ENCODE results near the gene PKNOX2. TPM values are rescaled to one million over a fixed set of nuclear protein-coding genes. Genes with fewer than 3 reads are reported as not detected.

The PKNOX2 gene
- total RNA-seq, 4 donors from 2014 or later, result 0.51 to 4.3 (median 2.3) TPM

DNA sequence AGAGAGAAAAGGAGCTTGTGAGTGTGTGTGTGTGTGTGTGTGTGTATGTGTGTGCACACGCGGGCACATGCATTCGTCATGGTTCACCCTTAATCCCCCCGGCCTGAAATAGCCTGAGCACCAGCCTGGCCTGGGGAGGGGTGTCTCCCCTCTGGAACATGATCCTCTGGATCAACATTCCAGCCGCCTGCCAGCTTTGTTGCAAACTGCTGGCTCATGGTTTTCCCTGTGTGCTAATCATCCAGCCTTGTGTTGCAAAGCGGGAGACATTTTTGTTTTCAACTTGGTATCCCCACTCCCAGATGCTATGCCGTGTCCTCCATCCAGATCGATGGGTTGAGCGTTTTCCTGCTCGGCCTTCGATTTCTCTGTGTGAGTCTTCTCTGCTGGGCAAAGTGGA is 237.2 kb downstream of the PKNOX2 start:
- TF ChIP-seq, protein P1, sequence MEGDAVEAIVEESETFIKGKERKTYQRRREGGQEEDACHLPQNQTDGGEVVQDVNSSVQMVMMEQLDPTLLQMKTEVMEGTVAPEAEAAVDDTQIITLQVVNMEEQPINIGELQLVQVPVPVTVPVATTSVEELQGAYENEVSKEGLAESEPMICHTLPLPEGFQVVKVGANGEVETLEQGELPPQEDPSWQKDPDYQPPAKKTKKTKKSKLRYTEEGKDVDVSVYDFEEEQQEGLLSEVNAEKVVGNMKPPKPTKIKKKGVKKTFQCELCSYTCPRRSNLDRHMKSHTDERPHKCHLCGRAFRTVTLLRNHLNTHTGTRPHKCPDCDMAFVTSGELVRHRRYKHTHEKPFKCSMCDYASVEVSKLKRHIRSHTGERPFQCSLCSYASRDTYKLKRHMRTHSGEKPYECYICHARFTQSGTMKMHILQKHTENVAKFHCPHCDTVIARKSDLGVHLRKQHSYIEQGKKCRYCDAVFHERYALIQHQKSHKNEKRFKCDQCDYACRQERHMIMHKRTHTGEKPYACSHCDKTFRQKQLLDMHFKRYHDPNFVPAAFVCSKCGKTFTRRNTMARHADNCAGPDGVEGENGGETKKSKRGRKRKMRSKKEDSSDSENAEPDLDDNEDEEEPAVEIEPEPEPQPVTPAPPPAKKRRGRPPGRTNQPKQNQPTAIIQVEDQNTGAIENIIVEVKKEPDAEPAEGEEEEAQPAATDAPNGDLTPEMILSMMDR (IDR thresholded peaks at IDR 0.05; ENCODE audit: low read depth), result no peak

DNA sequence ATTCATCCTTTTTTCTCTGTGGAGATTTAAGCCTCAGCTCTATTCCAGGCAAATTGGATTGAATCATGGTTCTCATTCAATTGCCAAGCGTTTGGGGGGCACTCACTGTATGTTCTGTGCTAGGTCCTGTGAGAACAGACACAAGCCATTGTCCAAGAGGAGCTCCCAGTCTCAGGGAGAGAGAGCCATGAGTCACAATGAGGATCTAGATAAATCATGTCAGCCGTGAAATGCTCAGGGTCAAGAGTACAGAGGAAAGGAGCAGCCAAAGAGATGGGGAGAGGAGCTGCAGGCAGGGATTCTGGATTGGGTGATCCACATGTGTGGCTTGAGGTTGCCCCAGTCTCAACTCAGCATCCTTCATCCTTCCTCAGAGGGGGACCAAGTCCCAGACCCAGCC is 237.9 kb downstream of the PKNOX2 start:
- TF ChIP-seq, protein P1 (IDR thresholded peaks at IDR 0.05; ENCODE audit: low read depth), result no peak

DNA sequence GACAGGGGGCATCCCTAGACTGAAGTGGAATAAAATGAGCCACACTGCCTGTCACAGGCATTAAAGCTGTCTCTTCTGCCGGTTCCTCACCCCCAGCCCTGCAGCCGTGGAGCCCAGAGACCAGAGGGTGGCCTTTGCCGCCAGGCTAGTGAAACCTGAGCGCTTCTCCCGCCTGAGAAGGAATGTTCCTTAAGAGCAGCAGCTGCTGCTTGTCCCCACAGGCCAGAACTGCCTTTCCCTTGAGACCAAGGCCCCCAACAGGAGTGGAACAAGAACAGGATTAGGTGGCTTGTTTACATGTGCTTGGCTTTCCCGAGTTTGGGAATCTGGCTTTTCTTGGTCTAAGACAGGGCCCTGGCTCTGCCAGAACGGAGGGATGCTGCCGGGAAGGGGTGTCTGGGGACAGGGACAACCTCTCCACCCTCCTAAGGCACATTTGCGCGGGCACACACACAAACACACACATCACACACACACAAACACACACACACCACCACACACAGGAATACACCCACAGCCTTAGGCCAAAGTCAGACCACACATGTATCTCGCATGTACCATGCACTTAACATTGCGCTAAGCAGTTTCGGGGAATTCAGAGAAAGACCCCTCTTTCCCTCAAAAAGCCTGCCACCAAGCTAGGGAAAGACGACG is 239.7 kb downstream of the PKNOX2 start:
- TF ChIP-seq, protein P1 (IDR thresholded peaks at IDR 0.05; ENCODE audit: low read depth), result no peak

DNA sequence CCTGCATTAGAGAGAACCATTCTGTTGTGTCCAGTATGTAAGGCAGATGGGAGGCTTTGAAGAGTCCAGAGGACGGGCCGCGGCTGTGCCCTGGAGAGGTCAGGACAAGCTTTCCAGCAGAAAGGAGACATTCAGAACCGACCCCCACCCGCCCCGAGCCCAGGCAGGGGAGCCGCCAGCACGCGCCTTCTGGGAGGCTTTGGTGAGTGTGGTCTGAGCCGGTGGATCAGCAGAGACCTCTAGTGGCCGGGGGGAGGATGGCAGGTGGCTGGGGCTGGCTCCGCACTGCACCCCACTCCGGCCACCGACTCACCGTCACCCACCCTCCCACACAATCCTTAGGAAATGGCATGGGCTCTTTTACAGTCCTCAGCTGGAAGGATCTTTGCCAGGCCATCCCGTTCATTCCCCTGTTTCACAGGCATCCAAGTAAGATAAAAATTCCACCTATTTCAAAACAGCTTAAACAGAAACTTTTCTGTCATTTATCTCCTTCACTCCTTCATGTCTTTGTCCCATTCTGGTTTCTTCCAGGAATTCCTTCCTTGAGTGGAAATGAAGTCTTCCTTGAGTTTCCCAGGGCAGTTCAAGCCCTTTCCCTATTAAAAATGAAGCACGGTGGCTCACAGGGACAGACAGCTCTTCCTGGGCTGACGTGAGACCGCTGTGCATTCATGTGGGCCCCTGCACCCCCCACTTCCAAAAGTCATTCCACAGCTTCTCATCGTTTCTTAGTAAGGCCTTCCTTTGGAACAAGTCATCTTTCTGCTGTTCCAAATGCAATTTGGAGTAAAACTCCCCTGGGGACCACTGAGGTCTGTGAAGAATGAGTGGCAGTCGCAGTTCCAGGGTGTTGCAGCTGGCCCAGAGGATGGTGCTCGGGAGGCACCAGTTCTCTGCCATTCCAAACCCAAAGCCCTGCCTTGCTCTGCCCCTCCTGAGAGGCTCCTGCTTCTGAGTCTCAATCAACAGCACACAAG is 240.6 kb downstream of the PKNOX2 start:
- TF ChIP-seq, protein P1 (IDR thresholded peaks at IDR 0.05; ENCODE audit: low read depth), result no peak

DNA sequence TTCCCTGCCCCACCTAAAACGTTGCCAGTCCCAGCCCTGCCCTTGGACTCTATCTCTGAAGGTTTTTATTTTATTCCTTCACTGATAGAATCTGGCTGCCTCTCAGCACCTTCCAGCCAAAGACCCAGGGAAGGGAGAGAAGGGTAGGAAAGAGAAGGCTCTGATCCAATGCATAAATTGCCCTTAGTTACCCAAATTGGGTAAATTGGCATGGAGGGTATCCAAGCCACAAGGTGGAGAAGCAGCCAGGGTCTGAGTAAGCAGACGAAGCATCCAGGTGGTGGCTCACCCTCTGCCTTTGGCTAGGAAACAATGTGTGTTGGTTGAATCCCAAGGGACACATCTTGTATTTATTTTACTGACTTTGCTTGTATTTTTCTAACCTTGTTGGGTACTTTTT is 242.5 kb downstream of the PKNOX2 start:
- TF ChIP-seq, protein P1 (IDR thresholded peaks at IDR 0.05; ENCODE audit: low read depth), result no peak

DNA sequence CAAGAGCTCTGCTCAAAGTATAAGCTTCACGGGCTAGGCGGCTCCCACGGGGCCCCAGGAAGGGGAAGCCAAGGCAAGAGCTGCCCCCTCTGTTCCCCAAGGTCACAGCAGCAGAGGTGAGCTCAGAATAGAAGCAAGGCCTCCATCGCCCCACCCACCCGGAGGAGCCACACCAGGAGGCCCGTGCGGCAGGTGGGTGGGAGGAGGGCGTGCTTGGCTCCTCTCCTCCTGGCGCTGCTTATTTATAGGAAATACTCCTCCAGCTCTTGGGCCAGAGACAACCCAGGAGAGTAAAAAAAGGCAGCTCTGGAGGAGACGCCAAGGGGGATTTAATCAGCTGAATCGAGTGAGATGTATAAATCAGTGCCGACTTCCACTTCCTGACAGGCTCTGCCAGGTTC is 243.8 kb downstream of the PKNOX2 start:
- TF ChIP-seq, protein P1 (IDR thresholded peaks at IDR 0.05; ENCODE audit: low read depth), result no peak

DNA sequence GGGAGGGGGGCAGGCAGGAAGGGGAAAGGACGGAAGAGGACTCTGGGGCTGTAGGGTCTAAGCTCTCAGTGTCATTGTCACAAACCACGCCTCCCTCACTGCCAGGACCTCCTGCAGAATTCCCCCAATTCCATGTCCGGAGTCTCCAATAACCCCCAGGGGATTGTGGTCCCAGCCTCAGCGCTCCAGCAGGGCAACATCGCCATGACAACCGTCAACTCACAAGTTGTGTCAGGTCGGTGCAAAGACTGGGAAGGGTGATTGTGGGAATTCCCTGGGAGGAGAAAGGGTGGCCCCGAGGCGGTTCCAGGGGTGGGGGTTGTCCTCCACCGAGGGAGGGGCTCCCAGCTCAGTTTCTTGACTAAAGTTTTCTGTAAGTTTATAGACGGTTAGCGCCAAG is 245.5 kb downstream of the PKNOX2 start:
- TF ChIP-seq, protein P1 (IDR thresholded peaks at IDR 0.05; ENCODE audit: low read depth), result no peak
